Islet of Langerhans (tissue), 1 donor: ENCODE results near the gene TOP3B.

ENCODE experiments used
- FAIRE-seq: peaks from one replicate; lab custom pipeline; 2011; peaks lifted over from hg19 to GRCh38; lab: Jason Lieb, UNC

Gene TOP3B

GRCh38 chr22:21978564-21979386, 3.8 kb downstream of the TOP3B start:
- no peak for FAIRE-seq

- no peak for FAIRE-seq
Measured at GRCh38 chr22:21977814-21978213, 4.8 kb downstream of the TOP3B start.

- FAIRE-seq = no peak
Measured at GRCh38 chr22:21975854-21976345, 6.7 kb downstream of the TOP3B start.

- FAIRE-seq = no peak
Measured at GRCh38 chr22:21975273-21975672, 7.3 kb downstream of the TOP3B start.

- no peak for FAIRE-seq
Measured at GRCh38 chr22:21974058-21974649, 8.4 kb downstream of the TOP3B start.

- no peak for FAIRE-seq
Measured at GRCh38 chr22:21972806-21973205, 9.8 kb downstream of the TOP3B start.

- no peak for FAIRE-seq
Measured at GRCh38 chr22:21972293-21972779, 10.3 kb downstream of the TOP3B start.

GRCh38 chr22:21971858-21972275, 10.7 kb downstream of the TOP3B start:
- no peak for FAIRE-seq

- no peak for FAIRE-seq
Measured at GRCh38 chr22:21970800-21971617, 11.6 kb downstream of the TOP3B start.

GRCh38 chr22:21970037-21970799, 12.4 kb downstream of the TOP3B start:
- FAIRE-seq = no peak

- no peak for FAIRE-seq
Measured at GRCh38 chr22:21968452-21969129, 14.0 kb downstream of the TOP3B start.

GRCh38 chr22:21967693-21968271, 14.8 kb downstream of the TOP3B start:
- no peak for FAIRE-seq

- no peak for FAIRE-seq
Measured at GRCh38 chr22:21966643-21967516, 15.7 kb downstream of the TOP3B start.

GRCh38 chr22:21965762-21966288, 16.8 kb downstream of the TOP3B start:
- no peak for FAIRE-seq

GRCh38 chr22:21964918-21965484, 17.6 kb downstream of the TOP3B start:
- no peak for FAIRE-seq

GRCh38 chr22:21964234-21964633, 18.4 kb downstream of the TOP3B start:
- FAIRE-seq = no peak

GRCh38 chr22:21963790-21964211, 18.8 kb downstream of the TOP3B start:
- FAIRE-seq = no peak

GRCh38 chr22:21963286-21963685, 19.3 kb downstream of the TOP3B start:
- FAIRE-seq = no peak

- FAIRE-seq = no peak
Measured at GRCh38 chr22:21962655-21962949, 20.0 kb downstream of the TOP3B start.
